Tibial artery (tissue), 4 donors: Measurements from ENCODE around the gene UXT.

Source experiments
- DNase-seq, 2 donors: peaks; one replicate each; pipeline ENCODE4 v3.0.0-alpha.2; 2019
- H3K27ac ChIP-seq, 2 donors: fragments of 200-600 bp; sonication (generic) in 1 of 2; 1 replicate in 1 of 2; 2 replicates in 1 of 2; pipeline ENCODE4 v1.5.1; 2018 to 2019; ENCODE audit warnings: mild to moderate bottlenecking in 1 of 2
- H3K27me3 ChIP-seq, 2 donors: fragments of 200-600 bp; sonication (generic) in 1 of 2; one replicate each; pipeline versions ENCODE4 v1.5.1 to v1.6.0; 2016 to 2019
- H3K36me3 ChIP-seq, 3 donors: fragments of 200-600 bp; sonication (generic) in 2 of 3; one replicate each; pipeline ENCODE4 v1.5.1; 2016 to 2019; ENCODE audit warnings: mild to moderate bottlenecking in 2 of 3
- H3K4me1 ChIP-seq, 4 donors: fragments of 200-600 bp; sonication (generic) in 2 of 4; 1 replicate in 3 of 4; 2 replicates in 1 of 4; pipeline ENCODE4 v1.5.1; 2016 to 2019
- H3K4me3 ChIP-seq, 2 donors: fragments of 200-600 bp; sonication (generic) in 1 of 2; 1 replicate in 1 of 2; 2 replicates in 1 of 2; pipeline ENCODE4 v1.5.1; 2018 to 2019; ENCODE audit warnings: mild to moderate bottlenecking in 2 of 2
- H3K9me3 ChIP-seq, 3 donors: fragments of 200-600 bp; sonication (generic) in 1 of 3; one replicate each; pipeline ENCODE4 v1.5.1; 2016 to 2019
- intact Hi-C: fragments of 100-400 bp; cut with DNase I; formaldehyde crosslinking; loops from one replicate; pipeline ENCODE4 v1.15.0; 2023; ENCODE audit warnings: low total_unique reads
- TF ChIP-seq, protein P1 (sequence below), 2 experiments: fragments of 200-600 bp in 1 of 2; fragments of 450-650 bp in 1 of 2; IDR thresholded peaks; one replicate each; pipeline ENCODE4 v1.5.1; 2017 to 2019; ENCODE audit warnings: antibody characterized with exemption in 2 of 2, mild to moderate bottlenecking in 1 of 2, moderate library complexity in 1 of 2

Gene UXT

DNA sequence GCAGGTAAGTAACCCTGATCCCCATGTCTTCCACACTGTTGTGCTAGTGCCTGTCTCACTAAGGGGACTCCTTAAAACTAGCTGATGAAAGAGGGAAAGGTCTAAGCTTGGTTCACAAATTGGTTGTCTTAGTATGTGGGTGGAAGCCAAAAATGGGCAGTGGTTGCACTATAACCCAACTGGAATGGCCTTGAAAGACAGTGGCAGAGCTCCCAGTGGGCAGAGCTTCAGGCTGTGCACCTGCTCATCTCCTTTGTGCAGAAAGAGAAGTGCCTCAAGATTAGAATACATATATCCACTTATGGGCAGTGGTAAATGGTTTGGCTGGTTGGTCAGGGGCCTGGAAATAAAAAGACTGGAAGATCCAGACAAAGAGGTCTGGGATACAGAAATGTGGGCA lies 46.6 kb downstream of the UXT start:
- intact Hi-C loops = no loop called here
- TF ChIP-seq, protein P1, sequence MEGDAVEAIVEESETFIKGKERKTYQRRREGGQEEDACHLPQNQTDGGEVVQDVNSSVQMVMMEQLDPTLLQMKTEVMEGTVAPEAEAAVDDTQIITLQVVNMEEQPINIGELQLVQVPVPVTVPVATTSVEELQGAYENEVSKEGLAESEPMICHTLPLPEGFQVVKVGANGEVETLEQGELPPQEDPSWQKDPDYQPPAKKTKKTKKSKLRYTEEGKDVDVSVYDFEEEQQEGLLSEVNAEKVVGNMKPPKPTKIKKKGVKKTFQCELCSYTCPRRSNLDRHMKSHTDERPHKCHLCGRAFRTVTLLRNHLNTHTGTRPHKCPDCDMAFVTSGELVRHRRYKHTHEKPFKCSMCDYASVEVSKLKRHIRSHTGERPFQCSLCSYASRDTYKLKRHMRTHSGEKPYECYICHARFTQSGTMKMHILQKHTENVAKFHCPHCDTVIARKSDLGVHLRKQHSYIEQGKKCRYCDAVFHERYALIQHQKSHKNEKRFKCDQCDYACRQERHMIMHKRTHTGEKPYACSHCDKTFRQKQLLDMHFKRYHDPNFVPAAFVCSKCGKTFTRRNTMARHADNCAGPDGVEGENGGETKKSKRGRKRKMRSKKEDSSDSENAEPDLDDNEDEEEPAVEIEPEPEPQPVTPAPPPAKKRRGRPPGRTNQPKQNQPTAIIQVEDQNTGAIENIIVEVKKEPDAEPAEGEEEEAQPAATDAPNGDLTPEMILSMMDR (IDR thresholded peaks at IDR 0.05) = no peak
- H3K27me3 ChIP-seq = no peaks in the 10 kb centered on the region
- no peaks in the 10 kb centered on the region for H3K36me3 ChIP-seq
- H3K27ac ChIP-seq = no peak overlapping the region
- H3K9me3 ChIP-seq = no peaks in the 10 kb centered on the region
- DNase-seq = no peak
- H3K4me3 ChIP-seq = no peak overlapping the region
- H3K4me1 ChIP-seq = no peaks in the 10 kb centered on the region

- DNase-seq = no peak
- TF ChIP-seq, protein P1 (IDR thresholded peaks at IDR 0.05) = no peak
- Histone ChIP-seq H3K4me1 (no peaks in the 10 kb centered on the region), H3K36me3 (no peaks in the 10 kb centered on the region), H3K4me3 (no peak overlapping the region), H3K27ac (no peak overlapping the region), H3K9me3 (no peaks in the 10 kb centered on the region), H3K27me3 (no peaks in the 10 kb centered on the region)
- intact Hi-C loops = no loop called here
Measured at GRCh38 chrX:47611926-47612325, 47.1 kb downstream of the UXT start.

DNA sequence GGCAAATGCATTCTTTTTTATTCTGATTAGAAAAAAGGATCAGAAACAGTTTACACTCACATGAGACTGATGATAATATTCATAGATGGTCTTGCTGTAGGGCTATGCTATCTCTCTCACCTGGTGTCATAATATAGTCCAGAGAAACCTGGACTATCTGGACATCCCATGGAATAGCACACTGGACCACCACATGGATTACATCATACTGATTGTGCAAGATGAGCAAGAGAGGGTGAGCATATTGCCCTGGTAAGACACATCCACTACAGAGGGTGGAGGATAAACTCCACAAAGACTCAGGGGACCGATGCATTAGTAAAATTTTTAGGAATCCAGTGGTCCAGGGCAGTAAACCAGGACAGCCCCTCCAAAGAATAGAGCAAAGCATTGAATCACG lies 47.5 kb downstream of the UXT start:
- no peak overlapping the region for H3K27ac ChIP-seq
- intact Hi-C loops = no loop called here
- H3K36me3 ChIP-seq = no peaks in the 10 kb centered on the region
- H3K4me3 ChIP-seq = no peak overlapping the region
- no peaks in the 10 kb centered on the region for H3K27me3 ChIP-seq
- TF ChIP-seq, protein P1 (IDR thresholded peaks at IDR 0.05) = no peak
- DNase-seq = no peak
- H3K4me1 ChIP-seq = no peaks in the 10 kb centered on the region
- no peaks in the 10 kb centered on the region for H3K9me3 ChIP-seq

- intact Hi-C loops = no loop called here
- Histone ChIP-seq H3K27ac (no peak overlapping the region), H3K9me3 (no peaks in the 10 kb centered on the region), H3K36me3 (no peaks in the 10 kb centered on the region), H3K4me1 (no peaks in the 10 kb centered on the region), H3K27me3 (no peaks in the 10 kb centered on the region), H3K4me3 (no peak overlapping the region)
- DNase-seq = no peak
- TF ChIP-seq, protein P1 (IDR thresholded peaks at IDR 0.05) = no peak
Measured at GRCh38 chrX:47610511-47610910, 48.5 kb downstream of the UXT start.

- Histone ChIP-seq H3K4me3 (no peak overlapping the region), H3K36me3 (no peaks in the 10 kb centered on the region), H3K9me3 (no peaks in the 10 kb centered on the region), H3K27me3 (no peaks in the 10 kb centered on the region), H3K27ac (no peak overlapping the region), H3K4me1 (no peaks in the 10 kb centered on the region)
- intact Hi-C loops = no loop called here
- no peak for DNase-seq
- TF ChIP-seq, protein P1 (IDR thresholded peaks at IDR 0.05) = no peak
Measured at GRCh38 chrX:47608130-47608810, 50.7 kb downstream of the UXT start.

GRCh38 chrX:47607091-47607490 lies 51.9 kb downstream of the UXT start:
- DNase-seq = no peak
- H3K27ac ChIP-seq = no peak overlapping the region
- H3K27me3 ChIP-seq = no peaks in the 10 kb centered on the region
- no peaks in the 10 kb centered on the region for H3K36me3 ChIP-seq
- H3K4me3 ChIP-seq = no peak overlapping the region
- H3K9me3 ChIP-seq = no peaks in the 10 kb centered on the region
- intact Hi-C loops = no loop called here
- TF ChIP-seq, protein P1 (IDR thresholded peaks at IDR 0.05) = no peak
- H3K4me1 ChIP-seq = no peaks in the 10 kb centered on the region
